RPMI8226 (cell line): Measurements from ENCODE around the gene DACH1.

Experiments used
- DNase-seq: peaks from one replicate; pipeline ENCODE4 v3.0.0-alpha.2; 2015

The DACH1 gene

DNA sequence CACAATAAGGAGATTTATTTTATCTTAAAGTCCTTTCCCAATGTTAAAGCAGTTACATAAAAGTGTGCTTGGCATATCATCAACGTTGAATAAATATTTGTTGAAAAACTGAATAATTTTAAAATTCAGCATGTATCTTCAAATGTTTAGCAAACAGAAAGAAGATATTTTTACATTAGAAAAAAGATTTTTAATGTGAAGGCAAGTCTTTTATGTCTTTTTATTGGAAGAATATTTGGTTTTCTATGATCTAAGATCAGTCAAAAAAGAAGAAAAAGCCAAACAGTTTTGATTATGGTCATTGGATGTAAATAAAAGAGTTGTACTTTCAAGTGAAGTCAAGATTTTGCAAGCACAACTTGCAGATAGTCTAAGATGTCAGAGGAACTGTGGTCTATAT is 397.4 kb downstream of the DACH1 start:
- DNase-seq = no peak

DNA sequence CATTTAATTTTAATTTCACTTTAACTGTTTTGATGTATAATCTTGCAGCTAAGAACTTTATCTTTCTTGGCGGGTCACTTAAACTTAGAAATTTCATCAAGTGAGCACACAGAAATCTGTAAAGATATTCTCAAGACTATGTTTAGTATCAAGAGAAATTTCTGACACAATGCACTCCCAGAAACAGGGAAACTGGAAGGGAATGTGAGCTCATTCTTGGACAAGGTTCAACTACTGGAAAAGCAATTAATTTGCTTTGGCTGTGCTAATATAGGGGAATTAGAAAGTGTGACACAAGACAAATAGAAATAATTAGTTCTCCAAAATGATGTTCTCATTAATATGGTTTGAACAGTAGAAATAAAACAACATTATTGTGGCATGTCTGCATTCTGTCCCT is 402.3 kb downstream of the DACH1 start:
- DNase-seq = no peak

DNA sequence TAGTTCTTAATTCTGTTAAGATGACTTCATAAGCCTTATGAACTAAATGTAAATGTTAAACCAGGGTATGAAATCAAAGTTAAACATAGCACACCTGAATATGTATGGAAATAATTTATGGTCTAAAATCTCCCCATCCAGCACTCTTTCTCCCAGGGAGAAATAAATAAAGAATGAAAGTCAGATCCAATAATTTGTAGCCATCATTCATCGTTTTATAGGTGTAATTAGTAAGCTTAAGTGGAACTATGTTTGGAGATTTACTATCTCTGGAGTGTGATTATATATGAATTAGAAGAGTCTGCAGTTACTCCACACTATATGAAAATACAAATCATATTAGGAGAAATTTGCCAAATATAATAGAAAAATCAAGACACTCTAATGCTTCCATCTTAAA is 405.1 kb downstream of the DACH1 start:
- no peak for DNase-seq

- DNase-seq = no peak
Observed at GRCh38 chr13:71460211-71460610, 406.8 kb downstream of the DACH1 start.

GRCh38 chr13:71459708-71460107 is 407.3 kb downstream of the DACH1 start:
- no peak for DNase-seq

GRCh38 chr13:71457645-71458044 is 409.4 kb downstream of the DACH1 start:
- DNase-seq = no peak

DNA sequence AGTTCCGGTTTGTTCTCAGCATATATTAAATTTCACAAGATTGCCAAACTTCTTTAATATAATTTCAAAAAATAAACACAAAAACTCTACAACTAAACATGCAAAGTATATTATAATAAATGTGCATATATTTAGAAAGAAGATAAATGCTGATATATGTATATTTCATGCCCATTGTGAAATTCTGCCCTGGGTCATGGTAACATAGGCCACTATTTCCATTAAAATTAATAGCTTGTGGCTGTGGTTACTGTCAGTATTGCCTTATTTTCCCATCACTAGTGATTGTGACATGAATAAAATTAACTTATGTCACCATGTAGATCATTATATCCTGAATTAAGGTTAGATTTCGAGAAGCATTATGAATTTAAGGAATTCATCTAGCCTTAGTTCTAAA is 410.9 kb downstream of the DACH1 start:
- no peak for DNase-seq

GRCh38 chr13:71454509-71454908 is 412.5 kb downstream of the DACH1 start:
- no peak for DNase-seq

DNA sequence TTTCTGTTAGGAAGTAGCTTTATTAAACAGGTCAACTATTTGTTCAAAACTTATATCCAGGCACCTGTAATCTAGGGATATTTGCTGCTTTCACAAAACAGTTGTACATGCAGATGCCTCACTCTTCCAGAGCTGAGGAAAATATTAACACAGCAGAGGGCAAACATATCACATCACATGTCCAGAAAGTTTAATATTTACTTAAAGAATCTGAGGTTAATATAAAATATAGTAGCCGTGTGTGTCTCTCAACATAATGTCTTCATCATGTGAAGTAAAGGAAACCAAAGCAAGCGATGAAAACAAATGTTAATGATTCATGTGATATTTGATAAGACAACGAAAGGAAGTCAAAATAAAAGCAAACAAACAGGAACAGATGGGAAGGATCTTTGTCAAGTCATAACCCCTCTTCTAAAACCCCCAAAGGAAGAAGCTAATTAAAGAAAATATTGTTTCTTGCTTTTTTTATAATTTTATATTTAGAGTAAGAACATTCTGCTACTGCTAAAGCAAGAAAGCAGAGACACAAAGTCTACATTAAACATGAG is 418.8 kb downstream of the DACH1 start:
- DNase-seq = no peak

GRCh38 chr13:71437704-71438103 is 429.3 kb downstream of the DACH1 start:
- no peak for DNase-seq

GRCh38 chr13:71430681-71431080 is 436.3 kb downstream of the DACH1 start:
- no peak for DNase-seq

- no peak for DNase-seq
Observed at GRCh38 chr13:71417205-71417604, 449.8 kb downstream of the DACH1 start.

DNA sequence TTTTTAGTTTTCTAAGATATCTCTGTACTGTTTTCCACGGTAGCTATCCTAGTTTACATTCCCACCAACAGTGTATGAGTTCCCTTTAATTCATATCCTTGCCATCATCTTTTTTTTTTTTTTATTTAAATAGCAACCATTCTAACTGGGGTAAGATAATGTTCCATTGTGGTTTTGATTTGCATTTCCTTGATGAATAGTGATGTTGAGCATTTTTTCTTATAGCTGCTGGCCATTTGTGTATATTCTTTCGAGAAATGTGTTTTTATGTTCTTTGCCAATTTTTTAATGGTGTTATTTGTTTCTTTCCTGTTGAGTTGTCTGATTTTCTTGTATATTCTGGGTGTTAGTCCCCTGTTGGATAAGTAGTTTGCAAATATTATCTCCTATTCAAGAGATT is 454.8 kb downstream of the DACH1 start:
- no peak for DNase-seq

DNA sequence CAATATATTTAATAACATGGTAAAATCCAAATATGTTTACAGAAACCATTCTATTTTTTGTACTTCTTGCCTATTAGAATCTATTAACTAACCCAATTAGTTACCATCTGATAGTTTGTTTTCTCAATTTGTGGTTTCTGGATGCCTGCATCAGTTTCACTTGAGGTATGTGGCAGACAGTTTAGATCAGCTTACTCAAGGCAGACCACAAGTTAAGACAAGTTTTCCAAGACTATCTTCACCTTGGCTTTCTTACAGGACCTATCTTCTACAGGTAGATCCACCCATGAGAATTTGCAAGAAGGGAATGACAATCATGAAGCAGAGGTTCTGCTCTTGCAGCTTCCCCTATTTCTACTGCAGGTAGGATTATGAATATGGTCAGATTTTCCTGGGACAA is 458.6 kb downstream of the DACH1 start:
- no peak for DNase-seq

DNA sequence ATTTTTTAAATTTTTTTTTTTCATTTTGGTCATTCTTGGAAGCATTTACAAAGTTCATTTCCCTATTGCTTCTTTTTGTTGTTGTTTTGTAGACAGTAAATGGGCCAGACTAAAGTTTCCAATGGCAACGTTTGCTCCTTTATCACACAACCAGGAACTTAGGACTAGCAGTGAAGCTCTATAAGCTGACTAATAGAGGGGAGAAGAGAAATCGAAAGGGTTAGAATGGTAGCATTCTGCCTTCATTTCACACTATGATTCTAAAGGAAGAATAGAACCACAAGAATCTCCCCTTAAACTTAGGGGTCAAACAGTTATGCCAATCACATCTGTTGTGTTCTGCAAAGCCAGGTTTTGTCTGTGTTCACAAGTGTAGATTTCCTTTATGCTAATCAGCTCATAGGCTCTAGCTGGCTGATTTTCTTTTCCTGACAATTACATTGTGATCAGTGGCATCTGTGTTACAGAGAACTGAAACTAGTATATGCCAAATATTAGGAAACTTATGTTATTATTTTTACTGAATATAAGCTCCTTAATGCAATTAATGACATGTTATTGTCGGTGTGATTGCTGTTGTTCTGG is 467.3 kb downstream of the DACH1 start:
- DNase-seq = no peak

DNA sequence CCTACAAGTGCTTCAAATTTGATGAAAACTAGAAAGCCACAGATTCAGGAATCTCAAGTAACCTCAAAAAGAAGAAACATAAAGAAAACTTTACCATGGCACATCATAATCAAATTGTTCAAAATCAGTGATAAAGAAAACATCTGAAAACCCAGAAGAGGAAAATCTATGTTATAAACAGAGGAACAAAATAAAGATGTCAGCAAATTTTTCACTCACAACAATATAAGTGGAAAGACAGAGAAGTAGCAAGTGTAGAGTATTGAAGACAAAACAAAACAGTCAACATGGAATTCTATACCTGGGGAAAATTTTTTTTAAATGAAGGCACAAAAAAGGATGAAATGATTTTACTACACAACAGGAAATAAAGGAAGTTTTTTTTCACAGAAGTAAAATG is 470.9 kb downstream of the DACH1 start:
- no peak for DNase-seq

DNA sequence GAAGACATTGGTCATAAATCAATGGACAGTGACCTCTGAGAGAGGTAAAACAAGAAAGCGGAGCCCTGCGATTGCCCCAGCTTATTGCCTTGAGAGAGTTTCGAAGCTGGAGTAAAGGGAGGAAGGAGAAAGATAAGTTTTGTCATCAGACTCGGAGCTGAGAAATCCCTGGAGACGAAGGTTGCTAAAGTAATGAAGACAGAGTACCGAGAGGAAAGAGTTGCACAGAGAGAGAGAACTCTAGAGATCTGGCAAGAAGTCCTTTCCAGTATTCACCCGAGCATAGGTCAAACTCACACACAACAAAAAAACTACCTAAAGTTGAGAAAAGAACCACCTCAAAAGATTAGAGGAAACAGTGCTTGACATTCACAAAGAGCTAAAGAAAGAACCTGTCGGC is 472.0 kb downstream of the DACH1 start:
- DNase-seq = no peak

- no peak for DNase-seq
Observed at GRCh38 chr13:71394176-71394575, 472.8 kb downstream of the DACH1 start.
